Vagina (tissue), 2 donors: ENCODE data around the gene SLC25A43.

Experiments used
- CTCF ChIP-seq, 3 experiments: fragments of 450-650 bp in 2 of 3; fragments of 200-600 bp in 1 of 3; sonication (generic) in 1 of 3; IDR thresholded peaks; one replicate each; pipeline ENCODE4 v1.5.1; 2017 to 2019; ENCODE audit warnings: antibody characterized with exemption in 3 of 3, mild to moderate bottlenecking in 2 of 3, moderate library complexity in 2 of 3
- POLR2AphosphoS5 ChIP-seq, 2 donors: sonication (generic); formaldehyde crosslinking; IDR thresholded peaks; one replicate each; pipeline ENCODE4 v1.9.0; 2017; ENCODE audit warnings: antibody characterized with exemption in 2 of 2, mild to moderate bottlenecking in 2 of 2, low read depth in 1 of 2; ENCODE audit not compliant: insufficient read depth in 1 of 2

- TF ChIP-seq CTCF (IDR thresholded peaks at IDR 0.05) (no peak), POLR2AphosphoS5 (IDR thresholded peaks at IDR 0.05; ENCODE audit: insufficient read depth in 1 of 2, low read depth in 1 of 2) (no peak)
Measured at GRCh38 chrX:119424999-119425398, 25.9 kb downstream of the SLC25A43 start.
